K562 (cell line): ENCODE data around the gene MMP24OS. TPM values are rescaled to one million over a fixed set of nuclear protein-coding genes. Genes with fewer than 3 reads are reported as not detected.

Experiments used
- ATAC-seq: fragments of 200-7000 bp; cut with Tn5 transposase; 3 replicates; pipeline ENCODE4 v1.9.1; 2020; ENCODE audit warnings: moderate library complexity
- BruUV-seq: library from RNA; stranded (reverse); fragments of 400-500 nt; replicated peaks from 2 replicates; lab custom pipeline; 2021; lab: Mats Ljungman, UMichigan
- CTCF ChIA-PET: fragments of 300-600 bp; formaldehyde crosslinking; extraction: SDS; loops from one replicate; lab custom pipeline; 2021; ENCODE audit warnings: low intra/inter-chr PET ratio; lab: Yijun Ruan, JAX
- POLR2A ChIA-PET: fragments of 300-600, 350-650 bp; sonication (Branson Sonifier 250); formaldehyde crosslinking; extraction: SDS; loops from one replicate; lab custom pipeline; 2021; ENCODE audit warnings: antibody characterized with exemption, inconsistent platforms; lab: Yijun Ruan, JAX
- DNase-seq, 4 experiments: peaks; one replicate each; pipeline versions ENCODE4 v3.0.0 to v3.0.0-alpha.2; 2011 to 2018; ENCODE audit warnings: low spot score in 3 of 4, mixed read lengths in 3 of 4; ENCODE audit errors: extremely low read depth in 1 of 4
- FAIRE-seq: peaks from 2 replicates; lab custom pipeline; 2011; peaks lifted over from hg19 to GRCh38; lab: Jason Lieb, UNC
- H2AFZ ChIP-seq: 2 replicates; pipeline ENCODE4 v1.6.0; 2011; ENCODE audit warnings: low read depth, low read length, control low read depth, inconsistent platforms
- H3K27ac ChIP-seq: fragments of 200-600 bp; 3 replicates; pipeline ENCODE4 v1.8.0; 2011; ENCODE audit warnings: low read depth, mild to moderate bottlenecking, control low read depth, inconsistent platforms, low read length, moderate library complexity, mixed read lengths; ENCODE audit errors: extremely low read depth
- H3K27me3 ChIP-seq, 2 experiments: fragments of 300-600 bp in 1 of 2; 2 replicates in 1 of 2; 3 replicates in 1 of 2; pipeline versions ENCODE4 v1.6.0 to v1.8.0; 2011; ENCODE audit warnings: inconsistent platforms in 2 of 2, low read length in 2 of 2, mild to moderate bottlenecking in 1 of 2, mixed read lengths in 1 of 2, moderate library complexity in 1 of 2; ENCODE audit not compliant: control insufficient read depth in 2 of 2, insufficient read depth in 2 of 2
- H3K36me3 ChIP-seq: fragments of 300-600 bp; 3 replicates; pipeline ENCODE4 v1.8.0; 2011; ENCODE audit warnings: mild to moderate bottlenecking, low read length, inconsistent platforms; ENCODE audit not compliant: control insufficient read depth, insufficient read depth
- H3K4me1 ChIP-seq, 2 experiments: fragments of 200-600 bp in 1 of 2; replicated peaks in 1 of 2; 2 replicates in 1 of 2; 3 replicates in 1 of 2; pipeline versions ENCODE4 v1.5.1 to v1.8.0; 2011; ENCODE audit warnings: inconsistent platforms in 2 of 2, low read length in 2 of 2, mild to moderate bottlenecking in 1 of 2, mixed read lengths in 1 of 2, moderate library complexity in 1 of 2; ENCODE audit not compliant: control insufficient read depth in 2 of 2, insufficient read depth in 2 of 2
- H3K4me2 ChIP-seq: 2 replicates; pipeline ENCODE4 v1.6.1; 2011; ENCODE audit warnings: low read length, control low read depth, inconsistent platforms, mixed read lengths; ENCODE audit not compliant: insufficient read depth
- H3K4me3 ChIP-seq: fragments of 200-600 bp; sonication (generic), shearing (Covaris generic); 2 replicates; pipeline ENCODE4 v1.5.1; 2016; ENCODE audit warnings: control low read depth, inconsistent platforms
- H3K79me2 ChIP-seq: fragments of 200-600 bp; 3 replicates; pipeline ENCODE4 v1.8.0; 2011; ENCODE audit warnings: low read length, inconsistent platforms; ENCODE audit not compliant: control insufficient read depth, insufficient read depth
- H3K9ac ChIP-seq, 2 experiments: 2 replicates each; pipeline versions ENCODE4 v1.6.0 to v1.6.1; 2011; ENCODE audit warnings: low read depth in 2 of 2, low read length in 2 of 2, control low read depth in 1 of 2, inconsistent platforms in 1 of 2, mild to moderate bottlenecking in 1 of 2, mixed read lengths in 1 of 2; ENCODE audit not compliant: insufficient read depth in 1 of 2
- H3K9me1 ChIP-seq: one replicate; pipeline ENCODE4 v1.6.0; 2011; ENCODE audit warnings: inconsistent platforms, mild to moderate bottlenecking, low read length, moderate library complexity; ENCODE audit not compliant: control insufficient read depth, insufficient read depth
- H3K9me3 ChIP-seq: replicated peaks from 2 replicates; pipeline ENCODE4 v1.5.1; 2011; ENCODE audit warnings: low read depth, low read length, inconsistent platforms; ENCODE audit not compliant: control insufficient read depth, insufficient read depth
- H4K20me1 ChIP-seq: replicated peaks from 2 replicates; pipeline ENCODE4 v1.6.1; 2011; ENCODE audit warnings: low read length, inconsistent platforms, mixed read lengths; ENCODE audit not compliant: control insufficient read depth, insufficient read depth
- AFF4 ChIP-seq: sonication (generic); formaldehyde crosslinking; IDR thresholded peaks from 2 replicates; pipeline ENCODE4 v1.8.0; 2023; ENCODE audit warnings: mild to moderate bottlenecking, missing genetic modification reagents
- CEBPZ ChIP-seq: fragments of 150-350 bp; IDR thresholded peaks from 2 replicates; pipeline ENCODE4 v1.6.1; 2014; ENCODE audit warnings: low read depth, mild to moderate bottlenecking, low read length, borderline replicate concordance
- HDAC6 ChIP-seq: IDR thresholded peaks from 2 replicates; pipeline ENCODE4 v1.6.1; 2012; ENCODE audit warnings: low read depth, mild to moderate bottlenecking, control low read depth, inconsistent platforms, low read length, moderate library complexity
- MXI1 ChIP-seq: IDR thresholded peaks from 2 replicates; pipeline ENCODE4 v1.6.1; 2011; ENCODE audit warnings: low read depth, mild to moderate bottlenecking, improper control_type of control experiment, low read length
- NFRKB ChIP-seq: fragments of 450-650 bp; IDR thresholded peaks from 2 replicates; pipeline ENCODE4 v1.6.1; 2016; ENCODE audit warnings: low read depth
- PHB ChIP-seq: fragments of 250-450 bp; sonication (Bioruptor Pico); IDR thresholded peaks from 2 replicates; pipeline ENCODE4 v1.5.0; 2021
- PREB ChIP-seq: sonication (generic); formaldehyde crosslinking; IDR thresholded peaks from 2 replicates; pipeline ENCODE4 v1.8.1; 2023; ENCODE audit warnings: mild to moderate bottlenecking, missing genetic modification reagents
- RFX1 ChIP-seq: fragments of 450-650 bp; IDR thresholded peaks from 2 replicates; pipeline ENCODE4 v1.6.1; 2016; ENCODE audit warnings: mild to moderate bottlenecking, moderate library complexity
- SP2 ChIP-seq: IDR thresholded peaks from 2 replicates; pipeline ENCODE4 v1.6.1; 2011; ENCODE audit warnings: mild to moderate bottlenecking, low read depth, low read length, moderate library complexity; ENCODE audit not compliant: poor library complexity, severe bottlenecking; ENCODE audit errors: extremely low read depth
- THAP12 ChIP-seq: fragments of 250-450 bp; sonication (Bioruptor Pico); IDR thresholded peaks from 2 replicates; pipeline ENCODE4 v1.9.0; 2021; ENCODE audit warnings: mild to moderate bottlenecking, inconsistent platforms
- XRCC5 ChIP-seq: fragments of 200-400 bp; formaldehyde crosslinking; IDR thresholded peaks from 2 replicates; pipeline ENCODE4 v1.6.1; 2017; ENCODE audit warnings: low read depth, mild to moderate bottlenecking, low read length
- WGBS: fragments of 100-300 bp; shearing (Covaris generic); methylation state at CpG from one replicate; pipeline ENCODE4 v1.1.6; 2016; ENCODE audit warnings: low coverage, mixed read lengths; ENCODE audit not compliant: insufficient coverage; ENCODE audit errors: missing lambda C conversion rate; 5-methylcytosine and 5-hydroxymethylcytosine counted together
- in situ Hi-C: fragments of 300-500 bp; cut with MboI; formaldehyde crosslinking; loops from 4 replicates; pipeline ENCODE4 v1.15.0; 2018; ENCODE audit warnings: inconsistent platforms, mixed read lengths
- intact Hi-C: fragments of 100-400 bp; cut with micrococcal nuclease; formaldehyde crosslinking; loops from 2 replicates; pipeline ENCODE4 v1.14.2; 2022
- polyA plus RNA-seq, 8 experiments: library from polyadenylated mRNA; depleted of rRNA in 4 of 8; stranded (reverse) in 5 of 8; unstranded in 3 of 8; fragments of >200 nt; fragmentation: Nextera tagmentation in 2 of 8; fragmentation: Illumina TruSeq in 1 of 8; extraction: Ambion mirVana in 2 of 8; extraction: Trizol in 1 of 8; gene quantifications; 2 replicates each; pipeline versions ENCODE4 v1.2.1 to v1.2.3, GENCODE V29; 2011 to 2014; ENCODE audit warnings: inconsistent platforms in 1 of 8, missing spikeins in 1 of 8
- total RNA-seq, 7 experiments: library from RNA; depleted of rRNA in 6 of 7; stranded (reverse); fragments of >200 nt in 6 of 7; fragmentation: Illumina TruSeq in 2 of 7; extraction: Trizol in 2 of 7; gene quantifications; 2 replicates each; pipeline versions ENCODE4 v1.2.1 to v1.2.3, GENCODE V29; 2011 to 2021; ENCODE audit warnings: low replicate concordance in 1 of 7

The MMP24OS gene
- total and polyA plus RNA-seq, 9 of the 15 experiments (the other 6 are each of a cell fraction or from before 2014, with no cell fraction given), result 0.92 to 41.5 (median 11.4) TPM

- ChIA-PET CTCF (no interaction called here), POLR2A (interaction anchor here (1.8 kb wide), 1 partner anchor 16 kb away, joined by 6 read pairs; no protein-coding TSS in a partner anchor)
- intact Hi-C loops, result loop anchor here (10.0 kb wide), 2 partner anchors 386 to 426 kb away; partner anchors contain the start of genes ACSS2 and GGT7
- no peak for TF ChIP-seq SP2
- no peak for TF ChIP-seq XRCC5
- TF ChIP-seq MXI1, result no peak
- TF ChIP-seq AFF4 (CRISPR knock-in tag), result no peak
- TF ChIP-seq RFX1, result no peak
- TF ChIP-seq CEBPZ, result no peak
- TF ChIP-seq PHB (CRISPR knock-in tag), result no peak
- TF ChIP-seq HDAC6, result no peak
- TF ChIP-seq PREB (CRISPR knock-in tag), result no peak
- no peak for TF ChIP-seq THAP12
- TF ChIP-seq NFRKB, result no peak
These were observed 17.5 kb downstream of the MMP24OS start for GRCh38 chr20:35260426-35260825.

More at GRCh38 chr20:35260426-35260825, 17.5 kb downstream of the MMP24OS start:
- no TSS peak for BruUV-seq
- H3K9ac ChIP-seq, result peak overlapping the region in 1 of 2 experiments; percentile 56; a peak in 2 of 4 replicates
- FAIRE-seq, result no peak
- no peak overlapping the region for H3K4me2 ChIP-seq
- in situ Hi-C loops, result no loop called here
- 12% methylated on average over 6 of the region's 6 CpGs for WGBS
- no peaks in the 10 kb centered on the region for H3K9me1 ChIP-seq
- ATAC-seq, result no peak; the same call in 2 of the 3 replicates
- H2AFZ ChIP-seq, result no peak overlapping the region
- H3K27ac ChIP-seq, result no peak overlapping the region
- DNase-seq, result no peak
- no peak overlapping the region for H3K4me3 ChIP-seq
- H3K4me1 ChIP-seq, result peaks cover 4 to 15% of the 10 kb centered on the region in 2 experiments; a peak in 3 of 5 replicates
- 0 out of 2 replicates have a peak, but pooled peaks cover 6% of the 10 kb centered on the region for H4K20me1 ChIP-seq
- no peaks in the 10 kb centered on the region for H3K9me3 ChIP-seq
- peaks cover 2 to 27% of the 10 kb centered on the region in 2 experiments; a peak in 3 of 5 replicates for H3K27me3 ChIP-seq
- no peaks in the 10 kb centered on the region for H3K36me3 ChIP-seq
- no peaks in the 10 kb centered on the region for H3K79me2 ChIP-seq
